ENCODE measurements around the gene PSIP1. TPM values are rescaled to one million over a fixed set of nuclear protein-coding genes. Genes with fewer than 3 reads are reported as not detected.

The PSIP1 gene
- total and polyA plus RNA-seq, 9 of the 15 experiments (the other 6 are each of a cell fraction or from before 2014, with no cell fraction given): 18.8 to 119 (median 59.9) TPM

GRCh38 chr9:15510789-15511575, at the start of gene PSIP1 (continued):
- TF ChIP-seq PBX2 (CRISPR knock-in tag; IDR thresholded peaks at IDR 0.05; ENCODE audit: low read depth): no peak
- TF ChIP-seq PBX2 (tag; conservative IDR thresholded peaks at IDR 0.05; ENCODE audit: low read depth): peak; percentile 27; the same call in 1 of the 2 replicates
- TF ChIP-seq SMARCC2 (IDR thresholded peaks at IDR 0.05; ENCODE audit: low read depth): no peak
- peak in 1 of 2 experiments; percentile 54; a peak in 1 of 4 replicates for TF ChIP-seq ZNF639 (CRISPR knock-in tag; conservative IDR thresholded peaks at IDR 0.05 in 1 of 2, IDR thresholded peaks at IDR 0.05 in 1 of 2)
- TF ChIP-seq KAT7 (CRISPR knock-in tag; IDR thresholded peaks at IDR 0.05; ENCODE audit: borderline replicate concordance): 0 out of 2 replicates have a peak, but pooled peaks have one; percentile 87
- TF ChIP-seq, protein P1, sequence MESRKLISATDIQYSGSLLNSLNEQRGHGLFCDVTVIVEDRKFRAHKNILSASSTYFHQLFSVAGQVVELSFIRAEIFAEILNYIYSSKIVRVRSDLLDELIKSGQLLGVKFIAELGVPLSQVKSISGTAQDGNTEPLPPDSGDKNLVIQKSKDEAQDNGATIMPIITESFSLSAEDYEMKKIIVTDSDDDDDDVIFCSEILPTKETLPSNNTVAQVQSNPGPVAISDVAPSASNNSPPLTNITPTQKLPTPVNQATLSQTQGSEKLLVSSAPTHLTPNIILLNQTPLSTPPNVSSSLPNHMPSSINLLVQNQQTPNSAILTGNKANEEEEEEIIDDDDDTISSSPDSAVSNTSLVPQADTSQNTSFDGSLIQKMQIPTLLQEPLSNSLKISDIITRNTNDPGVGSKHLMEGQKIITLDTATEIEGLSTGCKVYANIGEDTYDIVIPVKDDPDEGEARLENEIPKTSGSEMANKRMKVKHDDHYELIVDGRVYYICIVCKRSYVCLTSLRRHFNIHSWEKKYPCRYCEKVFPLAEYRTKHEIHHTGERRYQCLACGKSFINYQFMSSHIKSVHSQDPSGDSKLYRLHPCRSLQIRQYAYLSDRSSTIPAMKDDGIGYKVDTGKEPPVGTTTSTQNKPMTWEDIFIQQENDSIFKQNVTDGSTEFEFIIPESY (CRISPR knock-in tag; IDR thresholded peaks at IDR 0.05): 0 out of 2 replicates have a peak, but pooled peaks have one; percentile 36
- no peak for TF ChIP-seq SREBF2 (CRISPR knock-in tag; IDR thresholded peaks at IDR 0.05)
- TF ChIP-seq HES1 (IDR thresholded peaks at IDR 0.05; ENCODE audit: low read depth): no peak
- TF ChIP-seq, protein P2, sequence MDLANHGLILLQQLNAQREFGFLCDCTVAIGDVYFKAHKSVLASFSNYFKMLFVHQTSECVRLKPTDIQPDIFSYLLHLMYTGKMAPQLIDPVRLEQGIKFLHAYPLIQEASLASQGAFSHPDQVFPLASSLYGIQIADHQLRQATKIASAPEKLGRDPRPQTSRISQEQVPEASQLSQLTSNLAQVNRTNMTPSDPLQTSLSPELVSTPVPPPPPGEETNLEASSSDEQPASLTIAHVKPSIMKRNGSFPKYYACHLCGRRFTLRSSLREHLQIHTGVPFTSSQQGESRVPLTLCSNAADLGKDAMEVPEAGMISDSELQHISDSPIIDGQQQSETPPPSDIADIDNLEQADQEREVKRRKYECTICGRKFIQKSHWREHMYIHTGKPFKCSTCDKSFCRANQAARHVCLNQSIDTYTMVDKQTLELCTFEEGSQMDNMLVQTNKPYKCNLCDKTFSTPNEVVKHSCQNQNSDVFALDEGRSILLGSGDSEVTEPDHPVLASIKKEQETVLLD (IDR thresholded peaks at IDR 0.05): no peak

All from K562 (cell line).